Measurements from ENCODE around the gene PTBP3. TPM values are rescaled to one million over a fixed set of nuclear protein-coding genes. Genes with fewer than 3 reads are reported as not detected.

Gene PTBP3
- total RNA-seq, 2 donors from 2014 or later = 83.3 to 94.8 TPM

DNA sequence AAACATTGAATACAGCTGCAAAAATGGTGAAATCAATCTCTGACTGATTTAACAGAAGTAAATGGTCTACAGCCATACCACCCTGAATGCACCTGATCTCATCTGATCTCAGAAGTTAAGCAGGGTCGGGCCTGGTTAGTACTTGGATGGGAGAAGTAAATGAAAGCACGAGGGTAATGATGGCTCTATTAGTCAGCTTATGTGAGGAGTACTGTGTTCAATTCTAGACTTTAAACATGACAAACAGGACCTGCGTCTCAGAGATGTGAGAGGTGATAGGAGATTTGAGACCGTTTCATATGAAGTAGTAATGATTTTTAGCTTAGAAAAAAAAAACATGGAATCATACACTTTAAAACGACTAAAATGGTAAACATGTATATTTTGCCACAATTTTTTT is 81.2 kb downstream of the PTBP3 start:
- H3K4me1 Mint-ChIP-seq = no peaks in the 10 kb centered on the region
- no peaks in the 10 kb centered on the region for H3K9me3 ChIP-seq (ENCODE audit: control insufficient read depth, low read length)
- H3K9me3 Mint-ChIP-seq = no peaks in the 10 kb centered on the region
- no peaks in the 10 kb centered on the region for H3K27me3 Mint-ChIP-seq (ENCODE audit: insufficient read depth)
- WGBS, 2 experiments (ENCODE audit: insufficient coverage in 1 of 2, insufficient read length in 1 of 2) = 93% methylated on average over 3 to 5 of the region's 5 CpGs
- H3K4me3 Mint-ChIP-seq = no peak overlapping the region
- peaks cover 14% of the 10 kb centered on the region for H3K36me3 Mint-ChIP-seq (ENCODE audit: low read depth)
- TF ChIP-seq CTCF (conservative IDR thresholded peaks at IDR 0.05) = no peak
- H3K4me3 ChIP-seq (ENCODE audit: low read length) = no peak overlapping the region
- peaks cover 34% of the 10 kb centered on the region for H3K36me3 ChIP-seq (ENCODE audit: control insufficient read depth, insufficient read depth, low read length)
- no peaks in the 10 kb centered on the region for H3K27me3 ChIP-seq (ENCODE audit: control insufficient read depth, insufficient read depth, low read length, poor library complexity, severe bottlenecking)
- no peaks in the 10 kb centered on the region for H3K4me1 ChIP-seq (ENCODE audit: control insufficient read depth, insufficient read depth, low read length)
- H3K27ac Mint-ChIP-seq = no peak overlapping the region
- no peak overlapping the region for H3K9ac ChIP-seq (ENCODE audit: extremely low read depth, low read length, poor library complexity, severe bottlenecking)
- no peak for DNase-seq
- no peak overlapping the region for H3K27ac ChIP-seq (ENCODE audit: low read depth, low read length)

DNA sequence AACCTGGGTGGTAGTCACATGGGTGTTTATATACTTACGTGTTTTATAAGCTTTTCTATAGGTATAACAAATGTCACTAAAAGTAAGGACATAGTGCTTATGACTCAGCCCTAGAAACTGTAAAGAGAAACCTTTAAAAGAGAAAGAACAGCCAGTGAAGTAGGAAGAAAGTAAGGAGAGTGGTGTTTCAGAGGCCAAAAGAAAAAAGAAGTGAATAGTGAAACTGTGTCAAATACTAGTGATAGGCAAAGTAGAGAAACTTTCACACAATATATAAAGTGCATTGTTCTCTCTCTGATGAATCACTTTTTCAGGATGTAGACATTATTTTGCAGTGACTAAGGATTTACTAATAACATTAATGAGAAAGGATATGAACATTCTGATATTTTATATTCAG is 84.1 kb downstream of the PTBP3 start:
- 78% methylated on average over 1 of the region's 1 CpG; no CpG with 5 or more reads in 1 of the 2 experiments for WGBS, 2 experiments (ENCODE audit: insufficient coverage in 1 of 2, insufficient read length in 1 of 2)
- no peak overlapping the region for H3K27ac Mint-ChIP-seq
- H3K4me1 Mint-ChIP-seq = no peaks in the 10 kb centered on the region
- no peak for TF ChIP-seq CTCF (conservative IDR thresholded peaks at IDR 0.05)
- H3K36me3 Mint-ChIP-seq (ENCODE audit: low read depth) = peaks cover 22% of the 10 kb centered on the region
- DNase-seq = no peak
- no peaks in the 10 kb centered on the region for H3K9me3 Mint-ChIP-seq
- no peaks in the 10 kb centered on the region for H3K9me3 ChIP-seq (ENCODE audit: control insufficient read depth, low read length)
- H3K4me3 ChIP-seq (ENCODE audit: low read length) = no peak overlapping the region
- no peaks in the 10 kb centered on the region for H3K4me1 ChIP-seq (ENCODE audit: control insufficient read depth, insufficient read depth, low read length)
- H3K9ac ChIP-seq (ENCODE audit: extremely low read depth, low read length, poor library complexity, severe bottlenecking) = no peak overlapping the region
- H3K27me3 Mint-ChIP-seq (ENCODE audit: insufficient read depth) = no peaks in the 10 kb centered on the region
- peaks cover 38% of the 10 kb centered on the region for H3K36me3 ChIP-seq (ENCODE audit: control insufficient read depth, insufficient read depth, low read length)
- no peaks in the 10 kb centered on the region for H3K27me3 ChIP-seq (ENCODE audit: control insufficient read depth, insufficient read depth, low read length, poor library complexity, severe bottlenecking)
- no peak overlapping the region for H3K4me3 Mint-ChIP-seq
- H3K27ac ChIP-seq (ENCODE audit: low read depth, low read length) = no peak overlapping the region

GRCh38 chr9:112248722-112249121 is 84.7 kb downstream of the PTBP3 start:
- TF ChIP-seq CTCF (conservative IDR thresholded peaks at IDR 0.05) = no peak
- no peaks in the 10 kb centered on the region for H3K4me1 ChIP-seq (ENCODE audit: control insufficient read depth, insufficient read depth, low read length)
- Mint-ChIP-seq H3K4me3 (no peak overlapping the region), H3K36me3 (ENCODE audit: low read depth) (peaks cover 25% of the 10 kb centered on the region), H3K27me3 (ENCODE audit: insufficient read depth) (no peaks in the 10 kb centered on the region), H3K9me3 (no peaks in the 10 kb centered on the region), H3K4me1 (no peaks in the 10 kb centered on the region), H3K27ac (no peak overlapping the region)
- H3K9ac ChIP-seq (ENCODE audit: extremely low read depth, low read length, poor library complexity, severe bottlenecking) = no peak overlapping the region
- H3K27me3 ChIP-seq (ENCODE audit: control insufficient read depth, insufficient read depth, low read length, poor library complexity, severe bottlenecking) = no peaks in the 10 kb centered on the region
- no peak overlapping the region for H3K4me3 ChIP-seq (ENCODE audit: low read length)
- H3K27ac ChIP-seq (ENCODE audit: low read depth, low read length) = no peak overlapping the region
- 89 to 94% methylated on average over 1 of the region's 1 CpG for WGBS, 2 experiments (ENCODE audit: insufficient coverage in 1 of 2, insufficient read length in 1 of 2)
- no peak for DNase-seq
- peaks cover 38% of the 10 kb centered on the region for H3K36me3 ChIP-seq (ENCODE audit: control insufficient read depth, insufficient read depth, low read length)
- H3K9me3 ChIP-seq (ENCODE audit: control insufficient read depth, low read length) = no peaks in the 10 kb centered on the region
